ENCODE results near the gene HTR6.

GRCh38 chr1:19644395-19644680, 20.3 kb upstream of the HTR6 start:
- no peak for TF ChIP-seq POLR2A (IDR thresholded peaks at IDR 0.05)
- no peak for TF ChIP-seq CTCF (IDR thresholded peaks at IDR 0.05)
- no peak for TF ChIP-seq EP300 (IDR thresholded peaks at IDR 0.05; ENCODE audit: low read depth)
- no peak for TF ChIP-seq POLR2AphosphoS5 (IDR thresholded peaks at IDR 0.05)
